Fibroblast of lung (primary cell): ENCODE results near the gene IL12B.

Experiments used
- CTCF ChIP-seq, 2 donors: IDR thresholded peaks in 1 of 2; conservative IDR thresholded peaks in 1 of 2; 1 replicate in 1 of 2; 2 replicates in 1 of 2; pipeline ENCODE4 v1.5.1; 2011 to 2012; ENCODE audit warnings: low read length in 2 of 2, control low read depth in 1 of 2, inconsistent platforms in 1 of 2, low read depth in 1 of 2, mild to moderate bottlenecking in 1 of 2
- EZH2 ChIP-seq: IDR thresholded peaks from 2 replicates; pipeline ENCODE4 v1.5.1; 2012; ENCODE audit warnings: low read length, control low read depth, mild to moderate bottlenecking; ENCODE audit errors: missing control alignments

DNA sequence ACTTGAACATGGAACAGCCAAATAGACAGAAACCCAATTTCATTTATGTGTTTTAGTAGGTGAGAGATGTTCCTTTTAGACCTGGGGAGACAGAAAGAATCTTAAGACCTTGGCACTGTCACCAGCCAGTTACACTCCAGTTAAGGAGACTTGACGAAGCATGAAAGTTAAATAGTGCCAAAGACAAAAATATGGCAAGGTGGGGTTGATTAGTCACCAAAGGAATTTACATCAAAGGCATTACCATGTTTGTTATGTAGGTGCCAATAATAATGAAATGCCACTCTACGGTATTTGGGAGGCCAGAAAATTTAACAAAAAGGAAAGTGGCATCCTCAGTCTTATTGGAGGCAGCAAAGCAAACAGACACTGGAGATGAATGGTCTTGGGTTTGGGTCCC is 9.2 kb upstream of the IL12B start:
- TF ChIP-seq CTCF (conservative IDR thresholded peaks at IDR 0.05 in 1 of 2, IDR thresholded peaks at IDR 0.05 in 1 of 2; ENCODE audit: low read depth in 1 of 2, low read length in 2 of 2) (no peak), EZH2 (no peak)
